Measurements from ENCODE around the gene XRCC5.

XRCC5 gene

DNA sequence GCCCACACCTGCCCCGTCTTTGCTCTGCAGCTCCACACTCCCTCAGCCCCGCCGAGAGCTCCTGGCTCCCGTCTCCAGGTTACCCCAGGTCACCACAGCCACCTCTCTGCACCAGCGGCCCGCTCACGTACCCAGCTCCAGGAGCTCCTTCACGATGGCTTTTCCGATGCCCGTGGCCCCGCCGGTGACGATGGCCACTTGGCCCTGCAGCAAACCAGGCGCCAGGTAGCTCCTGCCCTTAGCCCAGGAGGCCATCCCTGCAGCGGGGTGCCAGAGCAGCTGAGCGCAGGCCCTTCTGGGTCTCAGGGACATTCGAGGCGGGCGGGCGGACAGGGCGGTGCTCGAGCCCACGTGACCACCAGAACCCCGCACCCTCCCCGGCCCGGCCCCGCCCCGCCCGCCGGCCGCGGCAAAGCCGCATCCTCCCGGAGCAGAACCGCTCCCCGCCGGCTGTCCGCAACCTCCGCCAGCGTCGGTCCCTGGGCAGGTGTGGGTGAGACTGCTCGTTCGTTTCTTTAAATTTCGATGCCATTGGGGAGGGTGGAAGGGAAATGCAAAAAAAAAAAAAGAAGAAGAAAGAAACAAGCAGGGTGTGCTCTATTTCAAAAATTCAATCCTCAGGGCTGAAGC is 27.5 kb upstream of the XRCC5 start, which contains the start of the genes PECR and TMEM169:
Gene PECR (minus strand): TSS at position 323 of the 630 bp plus-strand sequence. CDS start 68 bp downstream, at position 255.
Gene TMEM169 (plus strand): TSS at position 433 of the 630 bp plus-strand sequence. CDS start 14,045 bp downstream, outside the sequence.
- TF ChIP-seq CTCF (conservative IDR thresholded peaks at IDR 0.05), result no peak
- peak within 1 kb of the TSS; percentile 84 for H3K27ac ChIP-seq

- no peak for TF ChIP-seq CTCF (conservative IDR thresholded peaks at IDR 0.05)
- peak overlapping the region; percentile 84 for H3K27ac ChIP-seq
Observed at GRCh38 chr2:216082117-216082711, 26.9 kb upstream of the XRCC5 start.

DNA sequence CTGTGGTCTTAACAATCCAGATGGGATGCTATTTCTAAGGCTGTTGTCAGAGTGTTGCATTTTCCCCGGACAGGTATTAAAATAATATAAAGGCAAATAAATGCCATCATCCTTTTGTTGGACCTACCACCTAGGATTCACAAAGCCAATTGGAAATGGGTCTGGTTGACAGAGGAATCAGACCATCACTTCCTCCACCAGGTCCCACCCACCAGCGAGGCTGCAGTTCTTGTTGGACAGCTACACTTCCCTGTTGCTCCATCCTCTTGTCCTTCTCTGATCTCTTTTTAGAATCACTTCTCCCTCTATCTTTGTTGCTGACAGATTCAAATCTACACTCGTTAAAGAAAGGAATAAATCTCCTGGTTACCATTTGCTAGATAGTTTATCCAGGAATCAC is 26.3 kb upstream of the XRCC5 start:
- TF ChIP-seq CTCF (conservative IDR thresholded peaks at IDR 0.05), result no peak
- H3K27ac ChIP-seq, result peak overlapping the region; percentile 84

DNA sequence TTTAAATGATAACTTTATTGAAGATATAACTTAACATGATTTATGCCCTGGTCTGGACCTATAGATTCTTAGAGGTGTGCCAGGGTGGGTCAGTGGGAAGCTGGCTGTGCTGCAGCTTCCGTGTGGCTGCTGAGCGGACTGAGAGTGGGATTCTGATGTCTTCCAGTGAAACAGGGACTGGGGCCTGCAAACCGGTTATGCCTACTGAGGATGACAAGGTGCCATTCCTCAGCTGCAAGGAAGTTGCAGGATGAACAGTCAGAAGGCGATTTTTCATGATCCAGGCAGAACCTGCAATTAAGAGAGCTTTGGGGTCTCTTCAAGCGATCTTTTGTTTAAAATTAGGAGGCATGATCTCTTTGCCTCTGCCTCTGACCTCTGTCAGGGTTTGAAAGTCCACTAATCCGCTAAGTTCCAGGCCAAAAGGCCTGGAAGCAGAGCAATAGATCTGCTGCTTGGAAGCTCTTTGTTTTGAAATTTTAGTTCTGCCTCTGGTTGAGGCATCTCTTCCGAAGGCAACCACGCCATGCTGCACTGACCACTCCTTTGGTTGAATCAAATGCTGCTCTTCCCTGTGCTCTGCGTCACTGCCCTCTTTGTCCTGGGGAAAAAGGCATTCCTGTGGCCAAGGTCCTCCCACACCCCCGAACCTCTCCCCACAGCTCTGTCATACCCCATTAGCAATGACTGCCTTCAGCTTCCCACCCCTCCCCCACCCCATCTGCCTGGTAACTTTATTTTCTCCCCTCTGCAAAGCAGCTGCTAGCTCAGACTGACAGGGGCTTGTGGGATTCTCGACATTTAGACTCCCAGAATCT is 25.5 kb upstream of the XRCC5 start:
- no peak for TF ChIP-seq CTCF (conservative IDR thresholded peaks at IDR 0.05)
- peak overlapping the region; percentile 84 for H3K27ac ChIP-seq

GRCh38 chr2:216084547-216084946 is 24.6 kb upstream of the XRCC5 start:
- TF ChIP-seq CTCF (conservative IDR thresholded peaks at IDR 0.05), result no peak
- H3K27ac ChIP-seq, result no peak overlapping the region

DNA sequence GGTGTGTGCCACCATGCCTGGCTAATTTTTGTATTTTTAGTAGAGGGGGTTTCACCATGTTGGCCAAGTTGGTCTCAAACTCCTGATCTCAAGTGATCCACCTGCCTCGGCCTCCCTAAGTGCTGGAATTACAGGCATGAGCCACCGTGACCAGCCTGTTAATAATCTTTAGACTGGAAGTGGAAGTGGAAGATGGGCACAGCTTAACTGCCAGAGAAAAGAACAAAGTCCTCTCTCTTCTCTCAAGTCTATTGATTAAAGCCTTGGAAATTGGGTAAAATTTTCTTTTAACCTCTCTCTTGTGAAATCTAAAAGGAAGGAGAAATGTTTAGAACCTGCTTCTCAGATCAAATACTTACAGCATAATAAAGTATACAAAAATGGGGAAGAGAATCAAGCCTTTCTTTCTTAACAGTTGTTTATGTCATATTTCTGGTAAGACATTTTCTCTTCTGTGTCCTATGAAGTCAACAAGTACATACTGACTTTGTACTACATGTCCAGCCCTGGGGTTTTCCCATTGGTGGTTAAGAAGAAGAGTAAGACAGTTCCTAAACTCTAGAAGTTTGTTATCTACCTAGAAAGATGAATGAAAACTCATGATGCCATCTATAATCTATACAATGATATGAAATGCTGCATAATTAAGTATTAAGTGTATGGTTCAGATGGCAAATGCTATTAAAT is 22.8 kb upstream of the XRCC5 start:
- no peak overlapping the region for H3K27ac ChIP-seq
- no peak for TF ChIP-seq CTCF (conservative IDR thresholded peaks at IDR 0.05)

GRCh38 chr2:216090369-216090786 is 18.8 kb upstream of the XRCC5 start:
- TF ChIP-seq CTCF (conservative IDR thresholded peaks at IDR 0.05), result no peak
- peak overlapping the region; percentile 85 for H3K27ac ChIP-seq
